ENCODE data around the gene SH3BP1.
"Not testable (repeated sequence)": the region's sequence is repeated elsewhere in the genome, so short reads cannot be mapped to it uniquely, and the experiment has no call there.

Gene SH3BP1

DNA sequence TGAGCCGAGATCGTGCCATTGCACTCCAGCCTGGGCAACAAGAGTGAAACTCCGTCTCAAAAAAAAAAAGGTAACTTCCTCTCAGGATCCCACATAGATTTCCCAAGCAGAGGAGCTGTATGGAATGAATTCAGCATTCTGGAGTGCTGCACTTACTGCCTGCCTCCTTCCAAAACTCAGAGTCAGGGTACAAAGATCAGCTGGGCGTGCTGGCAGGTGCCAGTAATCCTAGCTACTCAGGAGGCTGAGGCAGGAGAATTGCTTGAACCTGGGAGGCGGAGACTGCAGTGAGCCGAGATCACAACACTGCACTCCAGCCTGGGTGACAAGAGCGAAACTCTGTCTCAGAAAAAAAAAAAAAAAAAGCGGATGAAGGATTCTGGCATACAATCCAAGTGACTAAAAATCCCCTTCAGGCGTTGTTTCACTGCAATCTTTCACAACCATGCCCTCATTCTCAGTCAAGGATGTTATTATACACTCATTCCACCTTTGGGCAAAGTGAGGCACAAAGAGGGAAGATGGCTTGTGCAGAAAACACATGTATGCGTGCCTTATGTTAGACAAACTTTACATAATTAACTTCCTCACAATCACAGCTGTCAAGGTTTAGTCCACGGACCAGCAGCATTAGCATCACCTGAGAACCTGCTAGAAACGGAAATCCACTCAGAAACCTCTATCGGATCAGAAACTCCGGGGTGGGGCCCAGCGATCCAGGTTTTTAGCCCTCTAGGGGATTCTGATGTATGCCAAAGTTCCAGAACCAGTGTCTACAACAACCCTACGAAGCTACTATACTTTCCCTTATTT lies 45.5 kb downstream of the SH3BP1 start:
- no peak for DNase-seq

DNA sequence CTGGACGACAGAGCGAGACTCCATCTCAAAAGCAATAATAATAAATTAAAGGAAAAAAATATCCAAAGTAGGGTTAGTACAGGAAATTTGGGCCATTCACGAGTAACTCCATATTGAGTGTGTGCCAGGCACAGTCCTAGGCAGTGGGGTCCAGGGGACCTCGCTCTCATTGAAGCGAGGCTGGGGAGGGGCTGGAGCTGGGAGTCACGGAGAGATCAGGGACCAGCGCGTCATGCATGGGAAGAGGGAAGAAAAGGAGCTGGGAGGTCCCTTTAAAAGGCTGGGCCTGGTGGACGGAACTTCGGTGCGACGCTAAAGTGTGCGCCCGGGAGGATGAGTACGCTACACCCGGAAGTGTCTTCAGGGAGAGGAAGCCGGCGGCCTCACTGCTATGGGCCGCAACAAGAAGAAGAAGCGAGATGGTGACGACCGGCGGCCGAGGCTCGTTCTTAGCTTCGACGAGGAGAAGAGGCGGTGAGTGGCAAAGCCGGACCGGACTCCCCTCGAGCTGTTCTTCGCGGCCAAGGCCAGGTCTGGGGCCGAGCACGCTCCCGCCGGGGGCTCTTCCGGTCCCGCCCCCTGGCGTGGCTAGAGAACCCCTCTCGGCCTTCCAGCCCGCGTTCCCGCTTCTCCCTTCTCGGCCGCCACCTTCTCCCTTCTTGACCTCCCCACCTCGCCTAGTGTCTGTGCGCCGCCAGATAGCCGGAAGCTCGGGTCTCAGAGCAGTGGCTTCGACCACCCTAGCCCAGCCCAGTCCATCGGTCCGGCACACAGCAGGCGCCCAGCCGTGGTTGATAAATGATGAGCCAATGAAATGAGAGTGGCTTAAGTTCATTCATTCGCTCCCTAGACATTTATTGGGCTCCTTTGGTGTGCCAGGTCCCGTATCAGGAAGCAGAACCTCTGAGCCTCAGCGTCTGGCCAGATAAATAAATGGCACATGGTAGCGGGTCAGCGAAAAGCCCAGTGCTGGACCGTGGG lies 46.8 kb downstream of the SH3BP1 start, which contains the start of gene NOL12:
Gene NOL12 (plus strand): TSS at position 342 of the 981 bp plus-strand sequence. CDS start 50 bp downstream, at position 392.
- peak; percentile 83 for DNase-seq

DNA sequence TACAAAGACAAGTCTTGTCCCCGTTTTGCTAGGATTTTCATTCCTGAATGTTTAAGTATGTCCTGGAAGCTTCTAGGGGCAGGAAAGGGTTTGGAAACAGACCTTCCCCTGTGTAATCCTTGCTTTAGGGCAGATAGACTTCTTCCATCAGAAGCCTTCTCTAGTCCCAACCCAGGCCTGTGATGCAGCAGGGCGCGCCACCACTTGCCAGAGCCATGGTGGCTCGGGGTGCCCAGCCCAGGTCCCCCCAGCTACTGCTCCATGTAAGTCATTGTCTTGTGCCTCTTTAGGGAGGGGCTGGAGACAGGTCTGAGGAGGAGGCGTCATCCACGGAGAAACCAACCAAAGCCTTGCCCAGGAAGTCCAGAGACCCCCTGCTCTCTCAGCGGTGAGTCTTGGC lies 50.9 kb downstream of the SH3BP1 start:
- DNase-seq, result no peak

DNA sequence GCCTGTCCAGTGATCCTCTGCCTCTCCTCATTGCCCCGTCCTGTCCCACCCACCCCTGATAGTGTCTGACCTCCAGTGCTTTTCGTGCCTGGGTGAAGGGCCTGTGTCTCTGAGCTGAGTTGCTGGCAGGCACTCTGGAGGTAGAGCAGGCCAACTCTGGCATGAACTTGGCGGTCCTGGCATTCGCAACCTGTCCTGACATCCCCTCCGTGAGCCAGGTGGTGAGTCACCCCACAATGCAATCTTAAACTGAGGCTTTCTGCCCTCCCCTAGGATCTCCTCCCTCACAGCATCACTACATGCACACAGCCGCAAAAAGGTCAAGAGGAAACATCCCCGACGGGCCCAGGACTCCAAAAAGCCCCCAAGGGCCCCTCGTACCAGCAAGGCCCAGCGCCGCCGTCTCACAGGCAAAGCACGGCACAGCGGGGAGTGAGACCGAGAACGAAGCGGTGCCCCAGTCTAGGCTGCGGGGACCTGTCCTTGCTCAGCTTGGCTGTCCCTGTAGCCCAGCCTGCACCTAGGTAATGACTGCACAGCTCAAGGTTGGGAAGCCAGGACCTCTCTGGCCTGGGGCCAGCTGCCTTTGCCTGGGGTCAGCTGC lies 51.5 kb downstream of the SH3BP1 start:
- no peak for DNase-seq

DNA sequence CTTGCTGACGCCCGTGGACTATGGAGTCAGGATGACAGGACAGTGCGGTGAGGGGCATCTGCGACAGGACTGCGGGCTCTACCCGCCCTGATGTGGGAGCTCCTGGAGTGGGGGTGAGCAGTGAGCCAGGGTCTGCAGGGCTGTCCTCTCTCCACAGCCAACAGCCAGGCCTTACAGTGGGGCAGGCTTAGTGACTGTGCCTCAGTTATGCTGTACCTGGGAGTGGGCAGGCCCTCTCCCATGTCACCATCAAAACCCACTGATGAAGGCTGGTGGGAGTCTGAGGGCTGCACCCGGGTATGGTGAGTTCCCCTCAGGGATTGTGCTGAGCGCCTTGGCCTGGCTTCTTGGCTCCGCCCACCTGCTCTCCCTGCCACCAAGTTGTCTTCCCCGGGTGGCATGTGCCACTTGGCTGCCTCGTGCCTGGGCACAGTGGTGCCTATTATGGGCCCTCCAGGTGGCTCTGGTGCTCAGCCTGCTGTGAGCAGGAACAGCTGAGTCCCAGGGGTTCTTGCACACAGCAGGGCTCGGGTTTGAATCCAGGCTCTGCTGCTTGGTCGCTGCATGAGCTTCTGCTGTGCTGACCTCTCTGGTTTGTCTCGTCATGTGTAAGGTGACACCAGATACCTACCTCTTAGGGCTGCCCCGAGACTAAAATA lies 53.3 kb downstream of the SH3BP1 start:
- DNase-seq, result no peak

DNA sequence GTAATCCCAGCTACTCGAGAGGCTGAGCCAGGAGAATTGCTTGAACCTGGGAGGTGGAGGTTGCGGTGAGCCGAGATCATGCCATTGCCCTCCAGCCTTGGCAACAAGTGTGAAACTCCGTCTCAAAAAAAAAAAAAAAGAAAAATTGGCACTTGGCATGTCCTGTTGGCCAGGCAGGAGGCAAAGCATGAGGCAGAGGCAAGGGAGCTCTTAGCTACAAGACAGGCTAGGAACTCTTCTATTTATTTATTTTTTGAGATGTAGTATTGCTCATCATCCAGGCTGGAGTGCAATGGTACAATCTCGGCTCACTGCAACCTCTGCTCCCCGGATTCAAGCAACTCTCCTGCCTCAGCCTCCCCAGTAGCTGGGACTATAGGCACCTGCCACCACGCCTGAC lies 54.7 kb downstream of the SH3BP1 start:
- DNase-seq, result not testable (repeated sequence)

DNA sequence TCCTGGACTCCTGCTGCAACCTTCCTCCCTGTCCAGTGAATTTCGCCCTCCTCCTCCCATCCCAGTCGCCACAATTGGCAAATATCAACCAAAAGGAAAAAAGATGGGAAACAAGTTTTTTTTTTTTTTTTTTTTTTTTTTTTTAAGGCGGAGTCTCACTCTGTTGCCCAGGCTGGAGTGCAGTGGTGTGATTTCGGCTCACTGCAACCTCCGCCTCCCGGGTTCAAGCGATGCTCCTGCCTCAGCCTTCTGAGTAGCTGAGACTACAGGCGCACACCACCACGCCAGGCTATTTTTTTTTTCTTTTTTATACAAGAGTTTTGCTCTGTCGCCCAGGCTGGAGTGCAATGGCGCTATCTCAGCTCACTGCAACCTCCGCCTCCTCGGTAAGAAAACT lies 56.8 kb downstream of the SH3BP1 start:
- DNase-seq, result not testable (repeated sequence)

DNA sequence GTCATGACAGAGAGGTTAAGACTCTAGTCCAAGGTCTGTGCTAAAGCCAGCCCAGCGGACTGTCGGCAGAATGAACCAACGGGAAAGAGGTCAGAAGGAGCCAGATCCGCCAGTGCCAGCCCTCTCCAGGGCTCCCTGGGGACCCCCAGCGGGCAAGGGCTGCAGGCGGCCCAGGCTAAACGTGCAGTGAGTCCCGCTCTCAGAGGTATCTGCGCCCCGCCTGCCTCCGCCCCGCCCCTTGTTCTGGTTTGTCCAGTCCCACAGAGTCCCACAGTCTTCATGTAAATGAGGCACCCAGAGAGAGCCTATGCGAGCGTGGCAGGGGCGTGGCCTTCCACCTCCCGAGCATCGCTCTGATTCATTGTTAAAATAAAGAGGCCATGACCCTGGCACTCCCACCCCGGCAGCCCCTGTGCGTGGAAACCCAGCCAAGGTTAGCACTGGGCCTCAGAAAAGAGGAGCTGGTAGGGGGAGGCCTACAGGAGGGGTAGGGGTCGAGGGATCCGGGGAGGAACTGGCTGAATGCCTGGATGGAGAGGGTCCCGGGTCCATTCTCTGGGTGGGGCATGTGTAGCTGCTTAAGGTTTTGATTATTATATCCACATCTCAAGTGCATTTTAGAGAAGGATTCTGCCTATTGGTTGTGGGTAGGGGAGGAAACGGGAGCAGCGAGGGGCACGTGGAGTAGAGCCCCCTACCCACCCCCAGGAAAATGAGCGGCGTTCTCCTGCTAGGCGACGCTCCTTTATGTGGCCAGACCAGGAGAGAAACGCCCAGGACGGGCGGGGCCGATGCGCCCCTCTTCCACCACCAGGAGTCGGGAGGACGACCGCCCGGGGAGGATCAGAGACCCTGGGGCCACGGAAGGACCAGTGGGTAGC lies 57.4 kb downstream of the SH3BP1 start, which contains the start of gene TRIOBP:
Gene TRIOBP (plus strand): TSS at position 392 of the 881 bp plus-strand sequence. CDS start 4,318 bp downstream, outside the sequence.
- peak; percentile 96 for DNase-seq

DNA sequence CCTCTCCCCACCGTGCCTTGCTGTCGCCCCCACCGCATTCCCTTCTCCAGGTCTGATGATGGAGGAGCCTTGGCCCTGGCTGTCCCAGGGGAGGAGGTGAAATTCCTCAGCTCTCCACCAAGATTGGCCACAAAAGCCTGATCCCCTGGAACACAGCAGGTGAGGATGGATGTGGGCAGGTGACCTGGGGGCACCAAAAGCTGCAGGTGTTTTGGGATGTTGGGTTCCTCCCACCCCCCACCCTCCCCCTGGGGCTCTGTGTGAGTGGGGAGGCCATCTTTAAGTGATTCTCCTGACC lies 58.0 kb downstream of the SH3BP1 start:
- no peak for DNase-seq

DNA sequence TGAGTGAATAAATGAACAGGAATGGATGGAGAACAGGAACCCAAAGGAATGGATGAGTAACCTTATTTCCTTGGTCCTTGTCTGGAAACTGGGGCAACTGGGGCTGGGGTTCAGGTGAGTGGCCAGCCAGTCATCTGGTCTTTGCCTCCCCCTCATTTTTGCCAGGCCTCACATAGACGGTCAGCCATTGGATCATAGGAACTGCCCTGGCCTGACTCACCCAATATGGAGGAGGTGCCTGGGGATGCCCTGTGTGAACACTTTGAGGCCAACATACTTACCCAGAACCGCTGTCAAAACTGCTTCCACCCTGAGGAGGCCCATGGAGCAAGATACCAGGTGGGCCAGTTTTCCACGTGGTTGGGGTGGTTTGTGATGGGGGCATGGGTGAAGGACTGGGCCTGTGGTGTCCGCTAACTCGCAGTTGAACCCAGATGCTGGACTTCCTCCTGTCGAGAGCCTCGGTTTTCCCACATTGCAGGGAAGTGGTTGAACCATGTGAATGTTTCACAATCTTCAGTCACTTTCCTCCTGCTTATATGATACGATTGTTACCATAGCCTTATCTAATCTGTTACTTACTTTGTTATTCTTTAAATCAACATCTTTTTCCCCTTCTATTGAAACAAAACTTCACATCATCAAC lies 61.8 kb downstream of the SH3BP1 start:
- DNase-seq, result no peak

DNA sequence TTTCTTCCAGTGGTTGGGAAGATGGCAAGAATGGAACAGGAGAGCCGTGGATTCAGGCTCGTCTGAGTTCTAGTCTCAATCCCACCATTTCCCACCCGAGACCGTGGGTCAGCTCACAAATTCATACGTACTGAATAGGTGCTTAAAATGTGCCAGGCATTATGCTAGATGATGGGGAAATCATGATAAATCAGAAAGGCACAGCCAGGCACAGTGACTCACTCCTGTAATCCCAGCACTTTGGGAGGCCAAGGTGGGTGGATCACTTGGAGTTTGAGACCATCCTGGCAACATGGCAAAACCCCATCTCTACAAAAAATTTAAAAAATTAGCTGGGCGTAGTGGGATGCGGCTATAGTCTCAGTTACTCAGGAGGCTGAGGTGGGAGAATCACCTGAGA lies 64.4 kb downstream of the SH3BP1 start:
- DNase-seq, result no peak

DNA sequence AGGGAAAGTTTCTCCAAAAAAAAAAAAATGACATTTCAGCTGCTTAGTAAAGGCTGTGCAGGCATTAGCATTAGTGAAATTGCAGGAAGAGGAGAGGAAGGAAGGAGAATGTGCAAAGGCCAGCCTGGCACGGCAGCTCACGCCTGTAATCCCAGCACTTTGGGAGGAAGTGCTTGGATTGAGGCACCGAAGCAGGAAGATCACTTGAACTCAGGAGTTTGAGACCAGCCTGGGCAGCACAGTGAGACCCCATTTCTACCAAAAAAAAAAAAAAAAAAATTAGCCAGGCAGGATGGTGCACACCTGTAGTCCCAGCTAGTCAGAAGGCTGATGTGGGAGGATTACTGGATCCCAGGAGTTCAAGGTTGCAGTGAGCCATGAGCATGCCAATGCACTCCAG lies 65.2 kb downstream of the SH3BP1 start:
- no peak for DNase-seq

DNA sequence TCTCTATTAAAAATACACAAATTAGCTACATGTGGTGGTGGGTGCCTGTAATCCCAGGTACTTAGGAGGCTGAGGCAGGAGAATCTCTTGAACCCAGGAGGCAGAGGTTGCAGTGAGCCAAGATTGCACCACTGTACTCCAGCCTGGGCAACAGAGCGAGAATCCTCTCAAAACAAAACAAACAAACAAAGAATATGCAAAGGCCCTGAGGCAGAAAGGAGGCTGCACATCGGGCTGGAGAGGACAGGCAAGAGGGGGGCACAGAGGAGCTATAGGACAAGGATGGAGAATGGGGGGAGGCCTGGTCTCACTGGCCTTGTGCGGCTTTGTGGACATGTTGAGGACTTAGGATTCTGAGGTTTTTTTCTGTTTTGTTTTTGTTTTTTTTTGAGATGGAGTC lies 65.7 kb downstream of the SH3BP1 start:
- no peak for DNase-seq

All from COR-L47 (cell line).